ENCODE results near the gene SCN3A. TPM values are rescaled to one million over a fixed set of nuclear protein-coding genes. Genes with fewer than 3 reads are reported as not detected.

SCN3A gene
- total RNA-seq, 1 experiment from 2014 or later, result not detected

GRCh38 chr2:165120740-165121467 lies 82.9 kb downstream of the SCN3A start:
- ChIA-PET CTCF (interaction anchor here (0.6 kb wide), 1 partner anchor 22 kb away, joined by 6 read pairs; no protein-coding TSS in a partner anchor), POLR2A (interaction anchor here (0.6 kb wide), 1 partner anchor 644 kb away, joined by 4 read pairs; no protein-coding TSS in a partner anchor)
- H3K4me1 ChIP-seq (ENCODE audit: control insufficient read depth, insufficient read depth, low read length), result no peaks in the 10 kb centered on the region
- no peak overlapping the region for H3K4me3 ChIP-seq (ENCODE audit: low read depth in 2 of 2, low read length in 2 of 2)
- no peaks in the 10 kb centered on the region for H3K9me3 ChIP-seq (ENCODE audit: control insufficient read depth, insufficient read depth, low read depth, low read length)
- in situ Hi-C loops (cut with HindIII; ENCODE audit: low pct_unique_long_range_greater_than_20kb, low sequenced_read_pairs), result no loop called here
- intact Hi-C loops (cut with micrococcal nuclease; ENCODE audit: unreplicated experiment), result no loop called here
- H3K27ac ChIP-seq (ENCODE audit: low read length), result no peak overlapping the region
- no peaks in the 10 kb centered on the region for H3K27me3 ChIP-seq (ENCODE audit: control insufficient read depth, insufficient read depth, low read length)
- ATAC-seq (no peak), DNase-seq (ENCODE audit: low read depth, low spot score) (no peak)
- BruUV-seq (replicated peaks), result no TSS peak
- TF ChIP-seq CTCF (IDR thresholded peaks at IDR 0.05) (no peak), POLR2AphosphoS5 (IDR thresholded peaks at IDR 0.05; ENCODE audit: low read depth, low read length) (no peak), TCF7L2 (IDR thresholded peaks at IDR 0.05; ENCODE audit: low read depth, low read length) (no peak), SIN3A (IDR thresholded peaks at IDR 0.05; ENCODE audit: borderline replicate concordance, insufficient read depth, low read depth, low read length) (no peak), REST (IDR thresholded peaks at IDR 0.05; ENCODE audit: insufficient read depth in 1 of 2, low read depth in 2 of 2, low read length in 1 of 2) (no peak)
- H3K36me3 ChIP-seq (ENCODE audit: control insufficient read depth, insufficient read depth, low read length), result no peaks in the 10 kb centered on the region; the same call in 1 of the 2 replicates

- H3K4me3 ChIP-seq (ENCODE audit: low read depth in 2 of 2, low read length in 2 of 2), result no peak overlapping the region
- H3K9me3 ChIP-seq (ENCODE audit: control insufficient read depth, insufficient read depth, low read depth, low read length), result no peaks in the 10 kb centered on the region
- DNase-seq (ENCODE audit: low read depth, low spot score) (no peak), ATAC-seq (no peak)
- intact Hi-C loops (cut with micrococcal nuclease; ENCODE audit: unreplicated experiment) (no loop called here), in situ Hi-C loops (cut with HindIII; ENCODE audit: low pct_unique_long_range_greater_than_20kb, low sequenced_read_pairs) (no loop called here)
- ChIA-PET POLR2A (no interaction called here), CTCF (no interaction called here)
- no peak for TF ChIP-seq REST (IDR thresholded peaks at IDR 0.05; ENCODE audit: insufficient read depth in 1 of 2, low read depth in 2 of 2, low read length in 1 of 2)
- no peak for TF ChIP-seq POLR2AphosphoS5 (IDR thresholded peaks at IDR 0.05; ENCODE audit: low read depth, low read length)
- TF ChIP-seq CTCF (IDR thresholded peaks at IDR 0.05), result no peak
- no peak for TF ChIP-seq SIN3A (IDR thresholded peaks at IDR 0.05; ENCODE audit: borderline replicate concordance, insufficient read depth, low read depth, low read length)
- no peak for TF ChIP-seq TCF7L2 (IDR thresholded peaks at IDR 0.05; ENCODE audit: low read depth, low read length)
- H3K27me3 ChIP-seq (ENCODE audit: control insufficient read depth, insufficient read depth, low read length), result no peaks in the 10 kb centered on the region
- H3K36me3 ChIP-seq (ENCODE audit: control insufficient read depth, insufficient read depth, low read length), result no peaks in the 10 kb centered on the region
- H3K27ac ChIP-seq (ENCODE audit: low read length), result no peak overlapping the region
- H3K4me1 ChIP-seq (ENCODE audit: control insufficient read depth, insufficient read depth, low read length), result no peaks in the 10 kb centered on the region
- BruUV-seq (replicated peaks), result no TSS peak
These were observed 88.6 kb downstream of the SCN3A start for GRCh38 chr2:165115258-165115657.
